Thymus (tissue), 11 donors: ENCODE results near the gene POLR1C. TPM values are rescaled to one million over a fixed set of nuclear protein-coding genes. Genes with fewer than 3 reads are reported as not detected.
"Not testable (repeated sequence)": the region's sequence is repeated elsewhere in the genome, so short reads cannot be mapped to it uniquely, and the experiment has no call there.

Experiments used
- DNase-seq, 9 donors: peaks; one replicate each; pipeline ENCODE4 v3.0.0-alpha.2; 2013; ENCODE audit warnings: low spot score in 9 of 9, low read depth in 6 of 9, missing footprints in 1 of 9
- H3K27ac ChIP-seq, 2 donors: one replicate each; pipeline ENCODE4 v1.5.1; 2013; ENCODE audit warnings: control low read depth in 1 of 2, low read depth in 1 of 2, low read length in 1 of 2, mild to moderate bottlenecking in 1 of 2, moderate library complexity in 1 of 2
- H3K27me3 ChIP-seq, 2 donors: one replicate each; pipeline ENCODE4 v1.5.1; 2013; ENCODE audit warnings: low read length in 1 of 2; ENCODE audit not compliant: control insufficient read depth in 2 of 2, insufficient read depth in 1 of 2
- H3K36me3 ChIP-seq, 2 donors: one replicate each; pipeline ENCODE4 v1.5.1; 2013; ENCODE audit warnings: low read length in 1 of 2, mild to moderate bottlenecking in 1 of 2, moderate library complexity in 1 of 2; ENCODE audit not compliant: control insufficient read depth in 2 of 2, insufficient read depth in 2 of 2
- H3K4me1 ChIP-seq, 2 donors: one replicate each; pipeline ENCODE4 v1.5.1; 2013; ENCODE audit warnings: low read length in 2 of 2; ENCODE audit not compliant: control insufficient read depth in 2 of 2, insufficient read depth in 2 of 2
- H3K4me3 ChIP-seq, 2 donors: one replicate each; pipeline ENCODE4 v1.5.1; 2013; ENCODE audit warnings: low read length in 2 of 2, control low read depth in 1 of 2, mild to moderate bottlenecking in 1 of 2
- H3K9me3 ChIP-seq, 2 donors: one replicate each; pipeline ENCODE4 v1.5.1; 2013; ENCODE audit warnings: low read length in 1 of 2, mild to moderate bottlenecking in 1 of 2; ENCODE audit not compliant: control insufficient read depth in 2 of 2, insufficient read depth in 1 of 2
- WGBS: extraction: QIAGEN DNeasy Blood & Tissue Kit; methylation state at CpG from one replicate; pipeline ENCODE4 v1.1.7; 2013; 5-methylcytosine and 5-hydroxymethylcytosine counted together
- polyA plus RNA-seq: library from polyadenylated mRNA; stranded (reverse); fragments of 200-250 nt; gene quantifications from one replicate; pipeline ENCODE4 v1.2.3, GENCODE V29; 2013
- total RNA-seq: library from RNA; stranded (reverse); fragments of 120-200 nt; gene quantifications from one replicate; pipeline ENCODE4 v1.2.4, GENCODE V29; 2013
- donor health status: healthy.

The POLR1C gene
- total and polyA plus RNA-seq, 2 donors, result 23.9 to 28.5 TPM

DNA sequence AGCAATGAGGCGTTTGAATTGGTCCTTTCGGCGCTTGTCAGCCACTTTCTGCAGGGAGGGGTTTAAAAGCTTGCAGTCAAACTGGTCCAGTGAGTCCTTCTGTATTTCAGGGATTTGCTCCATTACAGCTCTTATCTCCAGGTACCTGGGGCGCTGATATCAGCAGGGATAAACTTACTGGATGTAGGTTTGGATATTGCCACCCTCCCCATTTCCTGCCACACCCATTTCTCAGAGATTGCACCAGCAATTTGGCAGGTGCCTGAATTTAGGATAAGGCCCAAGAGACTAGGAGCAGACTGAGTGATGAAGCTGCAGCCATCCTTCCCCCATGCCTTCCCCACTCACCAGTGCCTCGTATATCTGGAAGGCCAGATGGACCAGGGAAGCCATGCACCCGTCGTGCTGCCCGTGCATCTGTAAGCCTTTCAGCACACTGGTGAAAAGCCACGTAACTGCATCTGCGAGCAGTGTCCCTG lies 7.6 kb downstream of the POLR1C start:
- no peaks in the 10 kb centered on the region for H3K27me3 ChIP-seq
- 98% methylated on average over 10 of the region's 10 CpGs for WGBS
- no peak for DNase-seq
- H3K4me1 ChIP-seq, result no peaks in the 10 kb centered on the region
- H3K36me3 ChIP-seq, result peaks cover 91 to 94% of the 10 kb centered on the region in 2 donors
- H3K4me3 ChIP-seq, result no peak overlapping the region
- H3K9me3 ChIP-seq, result no peaks in the 10 kb centered on the region
- H3K27ac ChIP-seq, result no peak overlapping the region

DNA sequence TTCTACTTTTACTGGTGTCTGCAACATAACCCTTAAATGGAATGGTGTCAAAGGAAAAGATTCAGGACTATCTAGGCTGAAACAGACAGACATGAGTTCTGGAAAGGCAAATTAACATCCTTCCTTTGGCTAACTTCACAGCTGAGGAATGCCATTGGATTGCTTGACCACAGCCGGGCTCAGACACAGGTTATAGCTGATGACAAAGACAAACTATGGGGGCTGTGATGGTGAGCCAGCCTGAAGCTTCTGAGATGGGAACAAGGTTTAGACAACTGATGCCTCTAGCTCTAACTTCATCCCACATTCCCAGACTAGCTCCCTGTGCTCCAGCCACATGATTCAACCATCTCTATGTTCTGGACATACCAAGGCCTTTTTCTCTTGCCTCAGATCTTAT lies 15.3 kb downstream of the POLR1C start:
- WGBS, result 98% methylated on average over 1 of the region's 1 CpG
- H3K36me3 ChIP-seq, result peaks cover 62 to 71% of the 10 kb centered on the region in 2 donors
- H3K4me1 ChIP-seq, result no peaks in the 10 kb centered on the region
- H3K4me3 ChIP-seq, result no peak overlapping the region
- no peaks in the 10 kb centered on the region for H3K9me3 ChIP-seq
- no peaks in the 10 kb centered on the region for H3K27me3 ChIP-seq
- H3K27ac ChIP-seq, result no peak overlapping the region
- DNase-seq, result no peak

DNA sequence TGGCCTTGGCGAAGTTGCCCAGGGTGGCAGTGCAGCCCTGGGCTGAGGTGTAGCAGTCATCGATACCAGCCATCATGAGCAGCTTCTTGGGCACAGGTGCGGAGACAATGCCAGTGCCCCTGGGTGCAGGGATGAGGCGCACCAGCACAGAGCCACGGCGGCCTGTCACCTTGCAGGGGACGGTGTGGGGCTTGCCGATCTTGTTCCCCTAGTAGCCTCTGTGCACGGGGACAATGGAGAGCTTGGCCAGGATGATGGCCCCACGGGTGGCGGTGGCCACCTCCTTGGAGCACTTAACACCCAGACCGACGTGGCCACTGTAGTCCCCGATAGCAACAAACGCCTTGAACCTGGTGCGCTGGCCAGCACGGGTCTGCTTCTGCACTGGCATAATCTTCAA lies 22.1 kb downstream of the POLR1C start:
- not testable (repeated sequence) for DNase-seq, H3K27me3 ChIP-seq, H3K27ac ChIP-seq, H3K4me3 ChIP-seq, H3K4me1 ChIP-seq, H3K9me3 ChIP-seq
- H3K36me3 ChIP-seq, result peaks cover 16 to 49% of the 10 kb centered on the region in 2 donors
- WGBS, result 98% methylated on average over 15 of the region's 17 CpGs

DNA sequence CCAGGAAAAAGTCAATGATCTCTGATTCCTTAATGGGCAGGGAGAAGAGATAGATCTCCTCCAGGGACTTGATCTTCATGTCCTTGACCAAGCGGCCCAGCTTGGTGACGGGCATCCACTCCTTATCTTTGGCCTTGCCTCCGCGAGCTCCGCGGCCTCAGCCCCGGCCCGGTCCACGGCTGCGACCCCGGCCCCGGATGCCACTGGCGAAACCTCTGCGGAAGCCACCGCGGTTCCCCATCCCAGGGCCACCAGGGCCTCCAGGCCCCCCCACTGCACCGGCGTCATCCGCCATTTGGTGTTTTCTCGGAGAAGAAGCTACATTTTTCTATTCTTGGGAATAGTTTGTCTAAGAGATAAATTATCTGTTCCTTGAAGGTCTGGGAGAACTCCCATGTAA lies 22.5 kb downstream of the POLR1C start:
- not testable (repeated sequence) for H3K27me3 ChIP-seq, H3K4me3 ChIP-seq, H3K9me3 ChIP-seq, DNase-seq, H3K27ac ChIP-seq, H3K4me1 ChIP-seq
- H3K36me3 ChIP-seq, result peaks cover 13 to 48% of the 10 kb centered on the region in 2 donors
- 99% methylated on average over 20 of the region's 20 CpGs for WGBS

DNA sequence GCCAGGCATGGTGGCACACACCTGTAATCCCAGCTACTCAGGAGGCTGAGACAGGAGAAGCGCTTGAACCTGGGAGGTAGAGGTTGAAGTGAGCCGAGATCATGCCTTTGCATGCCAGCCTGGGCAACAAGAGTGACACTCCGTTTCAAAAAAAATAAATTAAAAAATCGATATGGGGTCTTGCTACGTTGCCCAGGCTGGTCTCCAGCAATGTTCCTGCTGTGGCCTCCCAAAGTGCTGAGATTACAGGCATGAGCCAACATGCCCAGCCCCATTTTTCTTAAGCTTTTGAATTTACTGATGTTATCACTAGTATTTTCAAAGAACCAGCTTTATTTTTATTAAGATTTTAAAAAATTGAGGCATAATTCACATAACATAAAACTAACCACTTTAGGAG lies 23.6 kb downstream of the POLR1C start:
- no peak overlapping the region for H3K4me3 ChIP-seq
- H3K27ac ChIP-seq, result no peak overlapping the region
- 98% methylated on average over 5 of the region's 5 CpGs for WGBS
- DNase-seq, result no peak
- no peaks in the 10 kb centered on the region for H3K27me3 ChIP-seq
- peaks cover 13 to 54% of the 10 kb centered on the region in 2 donors for H3K36me3 ChIP-seq
- H3K9me3 ChIP-seq, result no peaks in the 10 kb centered on the region
- H3K4me1 ChIP-seq, result no peaks in the 10 kb centered on the region

DNA sequence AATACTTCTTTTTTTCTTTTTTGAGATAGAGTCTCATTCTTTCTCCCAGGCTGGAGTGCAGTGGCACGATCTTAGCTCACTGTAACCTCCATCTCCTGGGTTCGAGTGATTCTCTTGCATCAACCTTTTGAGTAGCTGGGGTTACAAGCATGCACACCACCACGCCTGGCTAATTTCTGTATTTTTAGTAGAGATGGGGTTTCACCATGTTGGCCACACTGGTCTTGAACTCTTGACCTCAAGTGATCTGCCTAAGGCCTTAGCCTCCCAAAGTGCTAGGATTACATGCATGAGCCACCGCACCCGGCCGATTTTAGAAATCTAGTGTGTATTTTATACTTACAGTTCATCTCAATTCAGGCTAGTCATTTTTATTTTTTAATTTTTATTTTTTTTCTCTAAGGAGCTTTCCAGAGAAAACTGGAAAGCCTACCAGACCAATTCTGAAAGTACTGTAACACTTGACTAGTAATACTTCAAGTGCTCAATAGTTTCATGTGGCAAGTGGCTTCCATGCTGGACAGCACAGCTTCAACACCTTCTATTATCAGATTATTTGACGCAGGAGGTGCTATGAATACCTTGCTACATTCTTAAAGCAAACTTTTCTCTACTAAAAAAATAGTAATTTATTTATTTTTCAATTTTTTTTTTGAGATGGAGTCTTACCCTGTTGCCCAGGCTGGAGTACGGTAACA lies 25.0 kb downstream of the POLR1C start:
- 96% methylated on average over 8 of the region's 8 CpGs for WGBS
- no peaks in the 10 kb centered on the region for H3K27me3 ChIP-seq
- H3K4me3 ChIP-seq, result no peak overlapping the region
- H3K27ac ChIP-seq, result no peak overlapping the region
- H3K36me3 ChIP-seq, result peaks cover 13 to 68% of the 10 kb centered on the region in 2 donors
- H3K4me1 ChIP-seq, result no peaks in the 10 kb centered on the region
- H3K9me3 ChIP-seq, result no peaks in the 10 kb centered on the region
- DNase-seq, result no peak

DNA sequence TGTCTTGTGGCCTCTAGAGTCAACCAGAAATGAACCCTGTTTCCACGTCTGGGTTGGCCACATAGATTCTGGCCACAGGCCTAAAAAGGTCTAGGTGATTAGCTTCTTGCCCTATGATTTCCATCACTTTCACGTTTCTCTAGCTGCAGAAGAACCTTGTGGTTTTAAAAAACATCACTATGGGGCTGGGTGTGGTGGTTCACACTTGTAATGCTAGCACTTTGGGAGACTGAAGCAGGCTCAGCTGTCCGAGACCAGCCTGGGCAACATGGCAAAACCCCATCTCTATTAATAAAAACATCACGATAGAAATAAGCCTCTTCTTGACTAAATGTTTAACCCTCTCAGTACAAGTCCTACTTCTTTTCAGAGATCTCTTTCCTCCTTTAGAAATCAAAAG lies 27.6 kb downstream of the POLR1C start:
- Histone ChIP-seq H3K27me3 (no peaks in the 10 kb centered on the region), H3K27ac (no peak overlapping the region), H3K4me3 (no peak overlapping the region), H3K36me3 (peaks cover 28 to 85% of the 10 kb centered on the region in 2 donors), H3K4me1 (no peaks in the 10 kb centered on the region), H3K9me3 (no peaks in the 10 kb centered on the region)
- 95% methylated on average over 4 of the region's 4 CpGs for WGBS
- no peak for DNase-seq

DNA sequence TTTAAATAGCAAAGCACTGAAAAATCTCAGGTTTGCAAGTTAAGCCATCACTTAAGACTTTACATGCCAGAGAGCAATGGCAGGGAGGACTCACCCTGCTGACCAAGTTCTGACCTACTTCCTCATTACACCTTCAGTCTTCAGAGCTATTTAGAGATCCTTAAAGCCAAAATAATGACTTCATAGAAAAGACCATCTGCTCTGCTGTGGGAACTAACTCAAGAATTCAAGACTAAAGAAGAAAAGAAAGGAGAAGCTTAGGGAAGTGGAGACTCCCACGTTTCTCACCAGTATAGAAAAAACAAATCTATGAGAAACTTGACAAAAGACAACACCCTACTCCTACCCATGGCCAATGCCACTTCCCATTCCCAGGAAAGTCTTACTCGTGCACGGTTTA lies 30.3 kb downstream of the POLR1C start:
- H3K27me3 ChIP-seq, result no peaks in the 10 kb centered on the region
- WGBS, result 93% methylated on average over 3 of the region's 3 CpGs
- no peak overlapping the region for H3K27ac ChIP-seq
- no peaks in the 10 kb centered on the region for H3K4me1 ChIP-seq
- no peaks in the 10 kb centered on the region for H3K9me3 ChIP-seq
- no peak overlapping the region for H3K4me3 ChIP-seq
- no peak for DNase-seq
- H3K36me3 ChIP-seq, result peaks cover 35 to 92% of the 10 kb centered on the region in 2 donors

DNA sequence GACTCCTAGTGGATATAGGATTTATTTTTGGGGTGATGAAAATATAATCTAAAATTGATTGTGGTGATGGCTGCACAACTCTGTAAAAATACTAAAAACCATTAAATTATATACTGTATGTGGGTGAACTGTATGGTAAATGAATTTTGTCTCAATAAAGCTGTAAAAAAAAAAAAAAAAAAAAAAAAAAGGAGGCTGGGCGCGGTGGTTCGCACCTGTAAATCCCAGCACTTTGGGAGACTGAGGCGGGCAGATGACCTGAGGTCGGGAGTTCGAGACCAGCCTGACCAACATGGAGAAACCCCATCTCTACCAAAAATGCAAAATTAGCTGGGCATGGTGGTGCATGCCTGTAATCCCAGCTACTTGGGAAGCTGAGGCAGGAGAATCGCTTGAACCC lies 40.7 kb downstream of the POLR1C start:
- not testable (repeated sequence) for H3K4me1 ChIP-seq, H3K27ac ChIP-seq, H3K4me3 ChIP-seq, H3K27me3 ChIP-seq, DNase-seq, H3K9me3 ChIP-seq
- H3K36me3 ChIP-seq, result peaks cover 7 to 83% of the 10 kb centered on the region in 2 donors
- 95% methylated on average over 7 of the region's 7 CpGs for WGBS
